ENCODE results near the gene CDSN.
A peak's percentile ranks its signal among the peaks of the same experiment; 100 is the strongest.

The CDSN gene

DNA sequence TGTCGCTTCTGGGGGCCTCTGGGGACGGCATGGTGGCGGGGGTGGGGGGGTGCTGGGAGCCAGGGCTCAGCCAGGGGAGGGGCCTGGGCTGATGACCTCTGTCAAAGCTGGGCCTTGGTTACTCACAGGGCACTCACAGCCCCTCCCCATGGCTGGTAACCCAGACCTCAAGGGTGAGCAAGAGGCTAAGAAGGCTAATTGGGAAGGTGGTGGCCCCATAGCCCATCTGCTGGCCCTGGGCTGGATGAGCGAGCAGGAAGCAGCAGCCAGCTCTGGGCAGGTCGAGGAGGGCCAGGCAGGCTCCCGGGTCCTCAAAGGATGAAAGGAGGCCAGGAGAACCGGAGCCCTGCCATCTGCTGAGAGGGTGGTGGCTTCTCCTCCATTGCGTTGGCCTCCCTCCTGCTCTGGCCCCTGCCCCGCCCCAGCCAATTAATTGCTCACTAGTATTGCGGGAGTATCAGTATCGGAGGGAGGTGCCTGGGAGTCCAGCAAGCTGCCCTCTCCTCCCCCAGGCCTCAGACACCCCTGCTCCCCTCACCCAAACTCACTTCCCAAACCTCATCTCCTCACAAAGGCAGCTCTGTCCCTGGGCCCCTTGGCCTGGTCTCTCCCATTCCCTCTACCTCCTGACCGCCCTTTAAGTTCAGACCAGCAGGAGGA, 1.0 kb upstream of the CDSN start:
- Mint-ChIP-seq H3K9me3 (no peaks in the 10 kb centered on the region), H3K36me3 (ENCODE audit: low read depth) (no peaks in the 10 kb centered on the region), H3K27ac (peak overlapping the region; percentile 34), H3K4me1 (peaks cover 31% of the 10 kb centered on the region), H3K4me3 (no peak overlapping the region), H3K27me3 (ENCODE audit: low read depth, poor library complexity) (peaks cover 3% of the 10 kb centered on the region)
- DNase-seq: no peak
- TF ChIP-seq, protein P1, sequence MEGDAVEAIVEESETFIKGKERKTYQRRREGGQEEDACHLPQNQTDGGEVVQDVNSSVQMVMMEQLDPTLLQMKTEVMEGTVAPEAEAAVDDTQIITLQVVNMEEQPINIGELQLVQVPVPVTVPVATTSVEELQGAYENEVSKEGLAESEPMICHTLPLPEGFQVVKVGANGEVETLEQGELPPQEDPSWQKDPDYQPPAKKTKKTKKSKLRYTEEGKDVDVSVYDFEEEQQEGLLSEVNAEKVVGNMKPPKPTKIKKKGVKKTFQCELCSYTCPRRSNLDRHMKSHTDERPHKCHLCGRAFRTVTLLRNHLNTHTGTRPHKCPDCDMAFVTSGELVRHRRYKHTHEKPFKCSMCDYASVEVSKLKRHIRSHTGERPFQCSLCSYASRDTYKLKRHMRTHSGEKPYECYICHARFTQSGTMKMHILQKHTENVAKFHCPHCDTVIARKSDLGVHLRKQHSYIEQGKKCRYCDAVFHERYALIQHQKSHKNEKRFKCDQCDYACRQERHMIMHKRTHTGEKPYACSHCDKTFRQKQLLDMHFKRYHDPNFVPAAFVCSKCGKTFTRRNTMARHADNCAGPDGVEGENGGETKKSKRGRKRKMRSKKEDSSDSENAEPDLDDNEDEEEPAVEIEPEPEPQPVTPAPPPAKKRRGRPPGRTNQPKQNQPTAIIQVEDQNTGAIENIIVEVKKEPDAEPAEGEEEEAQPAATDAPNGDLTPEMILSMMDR (IDR thresholded peaks at IDR 0.05): no peak

DNA sequence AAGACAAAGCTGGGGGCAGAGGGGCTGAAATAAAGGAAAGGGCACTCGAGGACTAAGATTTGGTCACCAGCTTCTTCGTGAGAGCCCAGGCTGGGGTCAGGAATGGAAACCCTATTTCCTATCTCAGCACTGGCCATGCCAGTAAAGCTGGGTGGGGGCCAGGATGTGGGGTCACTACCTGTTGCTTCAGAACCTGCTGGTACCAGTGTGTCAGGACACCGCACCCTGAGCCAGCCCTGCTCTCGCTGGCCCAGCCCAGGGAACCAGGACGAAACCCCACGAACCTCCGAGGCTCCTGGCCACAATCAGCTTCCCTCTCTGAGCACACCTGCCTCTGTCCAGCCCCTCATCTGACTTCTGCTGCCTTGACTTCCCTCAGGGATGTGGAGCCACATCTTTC, 2.1 kb downstream of the CDSN start:
- Mint-ChIP-seq H3K27me3 (ENCODE audit: low read depth, poor library complexity) (peaks cover 8% of the 10 kb centered on the region), H3K4me1 (peaks cover 32% of the 10 kb centered on the region), H3K4me3 (no peak overlapping the region), H3K27ac (no peak overlapping the region), H3K9me3 (no peaks in the 10 kb centered on the region), H3K36me3 (ENCODE audit: low read depth) (no peaks in the 10 kb centered on the region)
- no peak for DNase-seq
- TF ChIP-seq, protein P1 (IDR thresholded peaks at IDR 0.05): no peak

DNA sequence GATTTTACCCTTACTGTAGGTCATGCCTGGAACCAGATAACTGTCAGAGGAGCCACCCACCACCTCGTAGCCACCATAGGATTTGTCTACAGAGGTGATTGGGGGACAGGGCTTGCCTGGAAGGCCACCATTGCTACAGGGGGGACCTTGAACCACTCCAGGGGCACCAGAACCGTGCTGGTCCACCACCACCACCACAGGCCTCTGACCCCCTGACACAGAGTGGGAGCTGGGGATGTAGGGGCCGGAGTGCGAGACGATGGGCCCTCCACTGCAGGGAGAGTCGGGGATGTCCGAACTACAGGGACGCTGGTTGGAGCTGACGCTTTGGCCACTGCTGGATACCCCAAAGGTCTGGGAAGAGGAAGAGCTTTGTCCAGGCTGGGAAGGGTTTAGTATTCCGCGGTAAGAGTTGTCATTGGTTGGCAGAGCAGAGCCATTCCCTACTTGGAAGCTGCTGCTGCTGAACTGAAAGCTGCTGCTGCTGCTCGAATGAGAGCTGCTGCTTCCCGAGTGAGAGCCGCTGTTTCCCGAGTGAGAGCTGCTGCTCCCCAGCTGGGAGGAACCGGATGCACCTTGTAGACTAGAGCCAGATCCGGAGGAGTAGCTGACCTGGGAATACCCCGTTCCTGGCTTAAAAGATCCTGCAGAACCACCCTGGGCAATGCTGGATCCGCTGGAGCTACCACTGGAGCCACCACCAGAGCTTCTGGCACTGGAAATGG, 3.4 kb downstream of the CDSN start:
- no peak for DNase-seq
- Mint-ChIP-seq H3K27me3 (ENCODE audit: low read depth, poor library complexity) (peaks cover 11% of the 10 kb centered on the region), H3K27ac (no peak overlapping the region), H3K4me1 (peaks cover 30% of the 10 kb centered on the region), H3K9me3 (no peaks in the 10 kb centered on the region), H3K4me3 (no peak overlapping the region), H3K36me3 (ENCODE audit: low read depth) (no peaks in the 10 kb centered on the region)
- TF ChIP-seq, protein P1 (IDR thresholded peaks at IDR 0.05): no peak

DNA sequence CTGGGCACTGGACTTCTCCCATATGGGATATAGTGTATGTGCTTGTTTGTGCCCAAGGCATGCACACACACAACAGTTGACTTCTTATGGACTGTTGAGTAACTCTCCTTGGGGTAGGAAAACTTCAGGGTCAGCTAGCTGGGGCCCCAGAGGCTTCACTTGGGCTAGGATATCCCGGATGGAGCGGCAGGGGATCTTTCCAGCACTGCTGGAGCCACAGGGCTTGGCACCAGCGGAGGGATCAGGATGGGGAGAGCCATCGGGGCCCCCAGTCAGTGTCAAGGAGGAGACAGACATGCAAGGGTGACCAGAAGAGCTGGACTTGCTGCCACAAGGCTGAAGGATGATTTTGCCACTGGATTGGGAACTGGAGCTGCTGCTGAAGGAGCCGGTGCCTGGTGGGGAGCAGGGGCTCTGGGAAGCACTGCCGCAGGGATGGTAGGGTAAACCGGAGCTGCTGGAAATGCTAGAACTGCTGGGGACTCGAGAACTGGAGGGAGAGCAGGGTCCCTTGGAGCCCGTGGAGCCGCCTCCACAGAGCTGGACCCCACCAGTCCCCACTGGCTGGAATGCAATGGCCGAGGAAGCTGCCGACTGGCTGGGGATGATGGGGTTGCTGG, 4.2 kb downstream of the CDSN start:
- peaks cover 32% of the 10 kb centered on the region for H3K4me1 Mint-ChIP-seq
- TF ChIP-seq, protein P1 (IDR thresholded peaks at IDR 0.05): no peak
- H3K36me3 Mint-ChIP-seq (ENCODE audit: low read depth): no peaks in the 10 kb centered on the region
- H3K27me3 Mint-ChIP-seq (ENCODE audit: low read depth, poor library complexity): peaks cover 13% of the 10 kb centered on the region
- no peak for DNase-seq
- no peaks in the 10 kb centered on the region for H3K9me3 Mint-ChIP-seq
- no peak overlapping the region for H3K27ac Mint-ChIP-seq
- H3K4me3 Mint-ChIP-seq: no peak overlapping the region

DNA sequence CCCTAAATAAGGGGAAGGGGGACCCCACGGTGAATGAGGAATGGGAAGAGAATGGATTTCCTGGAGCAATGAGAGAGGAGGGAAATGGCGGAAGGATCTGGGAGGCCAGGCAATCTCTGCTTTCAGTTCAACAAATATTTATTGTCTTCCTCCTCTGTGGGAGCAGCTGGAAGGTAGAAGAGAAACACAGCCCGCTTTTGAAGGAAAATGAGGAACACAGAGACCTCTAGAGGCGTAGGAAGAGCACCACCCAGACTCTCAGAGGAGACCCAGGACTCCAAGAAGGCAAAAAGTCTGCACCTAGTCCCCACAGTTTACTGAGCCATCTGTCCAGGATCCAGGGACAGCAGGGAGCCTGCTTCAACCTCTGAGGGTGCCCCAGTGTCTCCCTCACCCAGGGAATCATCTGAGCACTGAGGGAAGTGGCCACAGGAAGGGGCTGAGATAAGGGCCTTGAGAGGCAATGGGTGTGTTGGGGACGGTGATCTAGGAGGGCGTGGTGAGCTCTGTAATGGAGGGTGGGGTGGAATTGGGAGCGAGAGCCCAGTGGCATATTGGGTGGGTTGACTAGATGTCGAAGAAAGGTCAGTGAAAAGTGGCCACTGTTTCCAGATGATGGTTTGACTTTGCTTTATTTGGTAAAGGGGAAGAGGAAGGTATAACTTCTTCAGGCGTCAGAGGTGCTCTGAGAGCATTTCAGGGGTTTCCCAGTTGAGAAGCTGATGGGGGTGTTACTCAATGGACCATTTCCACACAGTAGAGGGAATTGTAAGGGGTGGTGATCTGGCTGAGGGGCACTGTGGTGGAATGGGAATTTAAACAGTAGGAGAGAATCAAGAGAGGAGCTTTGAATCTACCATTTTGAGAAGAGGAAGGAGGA, 5.0 kb downstream of the CDSN start:
- H3K27ac Mint-ChIP-seq: no peak overlapping the region
- H3K4me3 Mint-ChIP-seq: no peak overlapping the region
- no peaks in the 10 kb centered on the region for H3K9me3 Mint-ChIP-seq

More for the DNA sequence above, 5.0 kb downstream of the CDSN start:
- no peak for DNase-seq
- Mint-ChIP-seq H3K36me3 (ENCODE audit: low read depth) (no peaks in the 10 kb centered on the region), H3K4me1 (peaks cover 39% of the 10 kb centered on the region), H3K27me3 (ENCODE audit: low read depth, poor library complexity) (peaks cover 18% of the 10 kb centered on the region)
- TF ChIP-seq, protein P1 (IDR thresholded peaks at IDR 0.05): no peak
